GM12878 (cell line): Measurements from ENCODE around the gene NCAN. TPM values are rescaled to one million over a fixed set of nuclear protein-coding genes. Genes with fewer than 3 reads are reported as not detected.

Source experiments
- E2F4 ChIP-seq: IDR thresholded peaks from 2 replicates; pipeline ENCODE4 v1.6.1; 2012; ENCODE audit warnings: low read depth, low read length, improper control_type of control experiment
- ESRRA ChIP-seq: IDR thresholded peaks from 2 replicates; pipeline ENCODE4 v1.6.1; 2012; ENCODE audit warnings: mild to moderate bottlenecking, low read length, improper control_type of control experiment
- KDM1A ChIP-seq: fragments of 200-600 bp; sonication (generic); IDR thresholded peaks from 2 replicates; pipeline ENCODE4 v1.6.1; 2016; ENCODE audit warnings: borderline replicate concordance
- MLLT1 ChIP-seq: fragments of 450-650 bp; IDR thresholded peaks from 2 replicates; pipeline ENCODE4 v1.6.1; 2016; ENCODE audit warnings: mild to moderate bottlenecking
- MTA2 ChIP-seq: fragments of 450-650 bp; IDR thresholded peaks from 2 replicates; pipeline ENCODE4 v1.6.1; 2016; ENCODE audit warnings: low read depth, mild to moderate bottlenecking, moderate library complexity
- NBN ChIP-seq: fragments of 450-650 bp; IDR thresholded peaks from 2 replicates; pipeline ENCODE4 v1.6.1; 2016
- REST ChIP-seq: IDR thresholded peaks from 2 replicates; pipeline ENCODE4 v1.6.1; 2012; ENCODE audit warnings: mild to moderate bottlenecking, low read depth, low read length
- polyA plus RNA-seq, 11 experiments: library from polyadenylated mRNA; depleted of rRNA in 4 of 11; unstranded in 6 of 11; stranded (reverse) in 5 of 11; fragments of >200 nt; fragmentation: Nextera tagmentation in 4 of 11; fragmentation: Illumina TruSeq in 1 of 11; extraction: Ambion mirVana in 4 of 11; extraction: Trizol in 1 of 11; gene quantifications; 1 replicate in 1 of 11; 2 replicates in 10 of 11; pipeline versions ENCODE4 v1.2.1 to v1.2.3, GENCODE V29; 2011 to 2016; ENCODE audit warnings: inconsistent platforms in 2 of 11, missing spikeins in 2 of 11, low read depth in 1 of 11
- total RNA-seq, 4 experiments: library from RNA; depleted of rRNA in 3 of 4; stranded (reverse); fragments of >200 nt in 3 of 4; fragmentation: Illumina TruSeq in 1 of 4; extraction: Trizol in 1 of 4; gene quantifications; 2 replicates each; pipeline versions ENCODE4 v1.2.1 to v1.2.3, GENCODE V29; 2013 to 2021

The NCAN gene
- total and polyA plus RNA-seq, 10 of the 15 experiments (the other 5 are each of a cell fraction or from before 2014, with no cell fraction given) = 0.02 to 0.34 (median 0.12) TPM; not detected in 1

- TF ChIP-seq KDM1A (no peak), MTA2 (no peak), REST (no peak), MLLT1 (no peak), ESRRA (no peak), NBN (no peak), E2F4 (no peak)
These were observed 34.8 kb upstream of the NCAN start (continued) for GRCh38 chr19:19176950-19177349.
